ENCODE data around the gene ILKAP. TPM values are rescaled to one million over a fixed set of nuclear protein-coding genes. Genes with fewer than 3 reads are reported as not detected.

The ILKAP gene
- total RNA-seq, 1 experiment from 2014 or later: 53.4 TPM

DNA sequence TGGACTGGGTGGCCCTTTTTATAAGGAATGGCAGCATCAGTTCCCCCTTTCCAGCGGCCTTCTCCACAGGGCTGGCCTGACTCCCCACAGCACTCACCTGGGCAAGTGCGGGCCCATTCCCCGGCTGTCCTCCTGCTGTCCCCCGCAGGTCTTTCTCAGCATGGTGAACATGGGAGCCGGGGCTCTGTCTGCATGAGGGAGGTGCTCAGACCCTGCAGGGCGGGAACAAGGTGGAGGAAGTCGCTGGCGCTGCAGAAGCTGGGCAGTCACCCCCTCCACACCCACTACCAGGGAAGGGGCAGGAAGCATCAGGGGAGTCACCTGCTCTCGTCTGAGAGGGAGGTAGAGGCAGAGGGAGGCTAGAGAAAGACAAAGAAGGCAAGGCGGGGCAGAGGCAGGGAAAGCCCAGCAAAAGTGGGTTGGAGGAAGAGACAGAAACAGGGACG, 24.1 kb upstream of the ILKAP start:
- H3K27ac ChIP-seq (ENCODE audit: low read depth, low read length): no peak overlapping the region
- no peaks in the 10 kb centered on the region for H3K9me3 ChIP-seq (ENCODE audit: control insufficient read depth in 1 of 2, insufficient read depth in 1 of 2, low read depth in 1 of 2, low read length in 2 of 2)
- H3K27me3 ChIP-seq (ENCODE audit: insufficient read depth, low read length): no peaks in the 10 kb centered on the region
- H3K4me2 ChIP-seq (ENCODE audit: low read length): no peak overlapping the region
- no peak overlapping the region for H3K9ac ChIP-seq (ENCODE audit: low read length)
- RAD21 ChIA-PET (ENCODE audit: low non-redundant PET in 1 of 2, low total read pairs in 2 of 2, uncharacterized antibody in 2 of 2, unreplicated experiment in 2 of 2): no interaction called here
- DNase-seq (ENCODE audit: low read depth, low spot score) (no peak), ATAC-seq (0 out of 2 replicates have a peak, but pooled peaks have one; percentile 10)
- POLR2A ChIA-PET: no interaction called here
- no peak overlapping the region for H3K4me3 ChIP-seq (replicated peaks in 1 of 2; ENCODE audit: low read depth in 1 of 2, low read length in 2 of 2)
- no peak overlapping the region for H2AFZ ChIP-seq (ENCODE audit: low read depth, low read length, poor library complexity, severe bottlenecking)
- intact Hi-C loops (cut with micrococcal nuclease): no loop called here
- no peaks in the 10 kb centered on the region for H3K36me3 ChIP-seq (ENCODE audit: control insufficient read depth in 1 of 2, insufficient read depth in 2 of 2, low read length in 2 of 2)
- H3K4me1 ChIP-seq (ENCODE audit: control insufficient read depth in 1 of 2, insufficient read depth in 2 of 2, low read length in 2 of 2): no peaks in the 10 kb centered on the region
- no peaks in the 10 kb centered on the region for H3K79me2 ChIP-seq (ENCODE audit: insufficient read depth, low read length)
- TF ChIP-seq SRF (IDR thresholded peaks at IDR 0.05; ENCODE audit: low read depth) (no peak), ZFX (IDR thresholded peaks at IDR 0.05) (no peak), RAD21 (IDR thresholded peaks at IDR 0.05; ENCODE audit: low read depth) (no peak), POLR2AphosphoS5 (IDR thresholded peaks at IDR 0.05; ENCODE audit: low read depth, low read length) (no peak), ZNF274 (IDR thresholded peaks at IDR 0.05; ENCODE audit: low read depth, low read length) (no peak)
- TF ChIP-seq, protein P1, sequence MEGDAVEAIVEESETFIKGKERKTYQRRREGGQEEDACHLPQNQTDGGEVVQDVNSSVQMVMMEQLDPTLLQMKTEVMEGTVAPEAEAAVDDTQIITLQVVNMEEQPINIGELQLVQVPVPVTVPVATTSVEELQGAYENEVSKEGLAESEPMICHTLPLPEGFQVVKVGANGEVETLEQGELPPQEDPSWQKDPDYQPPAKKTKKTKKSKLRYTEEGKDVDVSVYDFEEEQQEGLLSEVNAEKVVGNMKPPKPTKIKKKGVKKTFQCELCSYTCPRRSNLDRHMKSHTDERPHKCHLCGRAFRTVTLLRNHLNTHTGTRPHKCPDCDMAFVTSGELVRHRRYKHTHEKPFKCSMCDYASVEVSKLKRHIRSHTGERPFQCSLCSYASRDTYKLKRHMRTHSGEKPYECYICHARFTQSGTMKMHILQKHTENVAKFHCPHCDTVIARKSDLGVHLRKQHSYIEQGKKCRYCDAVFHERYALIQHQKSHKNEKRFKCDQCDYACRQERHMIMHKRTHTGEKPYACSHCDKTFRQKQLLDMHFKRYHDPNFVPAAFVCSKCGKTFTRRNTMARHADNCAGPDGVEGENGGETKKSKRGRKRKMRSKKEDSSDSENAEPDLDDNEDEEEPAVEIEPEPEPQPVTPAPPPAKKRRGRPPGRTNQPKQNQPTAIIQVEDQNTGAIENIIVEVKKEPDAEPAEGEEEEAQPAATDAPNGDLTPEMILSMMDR (IDR thresholded peaks at IDR 0.05 in 2 of 3, conservative IDR thresholded peaks at IDR 0.05 in 1 of 3; ENCODE audit: borderline replicate concordance in 1 of 3, insufficient read depth in 1 of 3, low read depth in 2 of 3, low read length in 2 of 3): no peak
- BruUV-seq (replicated peaks): no TSS peak
- CTCF ChIA-PET: no interaction called here
- no peaks in the 10 kb centered on the region for H4K20me1 ChIP-seq (ENCODE audit: insufficient read depth)
- no peaks in the 10 kb centered on the region for H3K9me2 ChIP-seq (ENCODE audit: insufficient read depth)

DNA sequence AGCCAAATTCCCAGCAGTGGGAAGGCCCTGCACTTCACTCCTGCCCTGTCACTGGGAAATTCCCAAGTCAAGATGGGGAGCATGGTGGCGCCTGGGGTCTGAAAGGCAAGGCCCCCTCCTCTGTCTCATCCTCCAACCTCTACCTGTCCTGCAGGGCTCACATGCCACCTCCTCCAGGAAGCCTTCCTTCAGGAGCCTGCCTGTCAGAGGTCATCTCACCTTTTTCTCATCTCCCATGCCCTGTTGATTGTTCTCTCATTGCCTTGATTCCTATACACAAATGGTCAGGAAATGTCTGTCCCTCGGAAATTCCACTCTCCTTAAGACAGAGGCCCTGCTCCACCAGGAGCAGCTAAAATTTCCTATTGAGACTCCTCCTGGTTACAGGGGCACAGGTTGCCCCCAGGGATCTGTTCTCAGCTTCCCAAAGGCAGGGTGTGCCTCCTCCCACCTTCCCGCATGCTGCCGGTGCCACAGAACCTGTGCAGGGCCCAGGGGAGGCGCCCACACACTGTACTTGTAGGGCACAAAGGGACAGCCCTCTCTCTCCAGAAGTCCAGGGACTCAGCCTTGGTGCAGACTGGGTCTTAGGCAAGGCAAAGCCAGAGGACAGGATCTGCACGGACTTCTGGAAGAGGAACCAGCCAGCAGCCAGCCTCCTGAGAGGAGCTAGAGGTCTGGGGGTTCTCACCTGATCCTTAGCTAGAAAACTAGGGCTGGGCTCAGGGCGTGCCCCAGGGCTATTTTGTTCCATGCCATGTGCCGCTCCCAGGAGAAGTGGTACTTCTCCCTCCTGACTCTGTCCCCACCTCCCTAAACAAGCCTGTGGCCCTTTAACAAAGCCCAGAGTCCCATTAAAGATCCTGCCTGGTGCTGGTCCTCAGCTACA, 23.4 kb upstream of the ILKAP start:
- Histone ChIP-seq H3K4me2 (ENCODE audit: low read length) (no peak overlapping the region), H3K9me2 (ENCODE audit: insufficient read depth) (no peaks in the 10 kb centered on the region), H3K9me3 (ENCODE audit: control insufficient read depth in 1 of 2, insufficient read depth in 1 of 2, low read depth in 1 of 2, low read length in 2 of 2) (no peaks in the 10 kb centered on the region), H3K79me2 (ENCODE audit: insufficient read depth, low read length) (no peaks in the 10 kb centered on the region), H3K27me3 (ENCODE audit: insufficient read depth, low read length) (no peaks in the 10 kb centered on the region), H3K36me3 (ENCODE audit: control insufficient read depth in 1 of 2, insufficient read depth in 2 of 2, low read length in 2 of 2) (no peaks in the 10 kb centered on the region), H3K9ac (ENCODE audit: low read length) (no peak overlapping the region), H4K20me1 (ENCODE audit: insufficient read depth) (no peaks in the 10 kb centered on the region), H2AFZ (ENCODE audit: low read depth, low read length, poor library complexity, severe bottlenecking) (no peak overlapping the region), H3K4me1 (ENCODE audit: control insufficient read depth in 1 of 2, insufficient read depth in 2 of 2, low read length in 2 of 2) (no peaks in the 10 kb centered on the region), H3K4me3 (replicated peaks in 1 of 2; ENCODE audit: low read depth in 1 of 2, low read length in 2 of 2) (no peak overlapping the region), H3K27ac (ENCODE audit: low read depth, low read length) (no peak overlapping the region)
- ATAC-seq (peak; percentile 48; the same call in 1 of the 2 replicates), DNase-seq (ENCODE audit: low read depth, low spot score) (no peak)
- BruUV-seq (replicated peaks): no TSS peak
- POLR2A ChIA-PET: no interaction called here
- intact Hi-C loops (cut with micrococcal nuclease): no loop called here
- CTCF ChIA-PET: no interaction called here
- RAD21 ChIA-PET (ENCODE audit: low non-redundant PET in 1 of 2, low total read pairs in 2 of 2, uncharacterized antibody in 2 of 2, unreplicated experiment in 2 of 2): no interaction called here
- TF ChIP-seq, protein P2, sequence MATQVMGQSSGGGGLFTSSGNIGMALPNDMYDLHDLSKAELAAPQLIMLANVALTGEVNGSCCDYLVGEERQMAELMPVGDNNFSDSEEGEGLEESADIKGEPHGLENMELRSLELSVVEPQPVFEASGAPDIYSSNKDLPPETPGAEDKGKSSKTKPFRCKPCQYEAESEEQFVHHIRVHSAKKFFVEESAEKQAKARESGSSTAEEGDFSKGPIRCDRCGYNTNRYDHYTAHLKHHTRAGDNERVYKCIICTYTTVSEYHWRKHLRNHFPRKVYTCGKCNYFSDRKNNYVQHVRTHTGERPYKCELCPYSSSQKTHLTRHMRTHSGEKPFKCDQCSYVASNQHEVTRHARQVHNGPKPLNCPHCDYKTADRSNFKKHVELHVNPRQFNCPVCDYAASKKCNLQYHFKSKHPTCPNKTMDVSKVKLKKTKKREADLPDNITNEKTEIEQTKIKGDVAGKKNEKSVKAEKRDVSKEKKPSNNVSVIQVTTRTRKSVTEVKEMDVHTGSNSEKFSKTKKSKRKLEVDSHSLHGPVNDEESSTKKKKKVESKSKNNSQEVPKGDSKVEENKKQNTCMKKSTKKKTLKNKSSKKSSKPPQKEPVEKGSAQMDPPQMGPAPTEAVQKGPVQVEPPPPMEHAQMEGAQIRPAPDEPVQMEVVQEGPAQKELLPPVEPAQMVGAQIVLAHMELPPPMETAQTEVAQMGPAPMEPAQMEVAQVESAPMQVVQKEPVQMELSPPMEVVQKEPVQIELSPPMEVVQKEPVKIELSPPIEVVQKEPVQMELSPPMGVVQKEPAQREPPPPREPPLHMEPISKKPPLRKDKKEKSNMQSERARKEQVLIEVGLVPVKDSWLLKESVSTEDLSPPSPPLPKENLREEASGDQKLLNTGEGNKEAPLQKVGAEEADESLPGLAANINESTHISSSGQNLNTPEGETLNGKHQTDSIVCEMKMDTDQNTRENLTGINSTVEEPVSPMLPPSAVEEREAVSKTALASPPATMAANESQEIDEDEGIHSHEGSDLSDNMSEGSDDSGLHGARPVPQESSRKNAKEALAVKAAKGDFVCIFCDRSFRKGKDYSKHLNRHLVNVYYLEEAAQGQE (IDR thresholded peaks at IDR 0.05; ENCODE audit: low read depth): no peak
- TF ChIP-seq, protein P3, sequence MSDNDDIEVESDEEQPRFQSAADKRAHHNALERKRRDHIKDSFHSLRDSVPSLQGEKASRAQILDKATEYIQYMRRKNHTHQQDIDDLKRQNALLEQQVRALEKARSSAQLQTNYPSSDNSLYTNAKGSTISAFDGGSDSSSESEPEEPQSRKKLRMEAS (IDR thresholded peaks at IDR 0.05): no peak
- TF ChIP-seq POLR2A (IDR thresholded peaks at IDR 0.05; ENCODE audit: borderline replicate concordance, extremely low read depth, insufficient read depth, insufficient read length) (no peak), ZNF274 (IDR thresholded peaks at IDR 0.05; ENCODE audit: low read depth, low read length) (no peak), ELF1 (IDR thresholded peaks at IDR 0.05; ENCODE audit: borderline replicate concordance, low read depth) (no peak), ZFX (IDR thresholded peaks at IDR 0.05) (no peak), TCF7L2 (IDR thresholded peaks at IDR 0.05; ENCODE audit: borderline replicate concordance, extremely low read depth, insufficient read depth, insufficient read length) (no peak), EGR1 (IDR thresholded peaks at IDR 0.05; ENCODE audit: low read depth) (no peak)
